A673 (cell line): ENCODE data around the gene SPATA6L.

Source experiments
- CTCF ChIP-seq: fragments of 300-800, 200-600 bp; sonication (generic); conservative IDR thresholded peaks from 2 replicates; pipeline ENCODE4 v1.5.1; 2017; ENCODE audit warnings: low read depth, mild to moderate bottlenecking, antibody characterized with exemption, low read length, moderate library complexity, mixed read lengths
- EZH2 ChIP-seq: fragments of 200-600 bp; sonication (generic); IDR thresholded peaks from 2 replicates; pipeline ENCODE4 v1.6.1; 2017; ENCODE audit warnings: borderline replicate concordance, low read depth, mild to moderate bottlenecking, mixed read lengths, antibody characterized with exemption, low read length; ENCODE audit not compliant: poor library complexity, severe bottlenecking

DNA sequence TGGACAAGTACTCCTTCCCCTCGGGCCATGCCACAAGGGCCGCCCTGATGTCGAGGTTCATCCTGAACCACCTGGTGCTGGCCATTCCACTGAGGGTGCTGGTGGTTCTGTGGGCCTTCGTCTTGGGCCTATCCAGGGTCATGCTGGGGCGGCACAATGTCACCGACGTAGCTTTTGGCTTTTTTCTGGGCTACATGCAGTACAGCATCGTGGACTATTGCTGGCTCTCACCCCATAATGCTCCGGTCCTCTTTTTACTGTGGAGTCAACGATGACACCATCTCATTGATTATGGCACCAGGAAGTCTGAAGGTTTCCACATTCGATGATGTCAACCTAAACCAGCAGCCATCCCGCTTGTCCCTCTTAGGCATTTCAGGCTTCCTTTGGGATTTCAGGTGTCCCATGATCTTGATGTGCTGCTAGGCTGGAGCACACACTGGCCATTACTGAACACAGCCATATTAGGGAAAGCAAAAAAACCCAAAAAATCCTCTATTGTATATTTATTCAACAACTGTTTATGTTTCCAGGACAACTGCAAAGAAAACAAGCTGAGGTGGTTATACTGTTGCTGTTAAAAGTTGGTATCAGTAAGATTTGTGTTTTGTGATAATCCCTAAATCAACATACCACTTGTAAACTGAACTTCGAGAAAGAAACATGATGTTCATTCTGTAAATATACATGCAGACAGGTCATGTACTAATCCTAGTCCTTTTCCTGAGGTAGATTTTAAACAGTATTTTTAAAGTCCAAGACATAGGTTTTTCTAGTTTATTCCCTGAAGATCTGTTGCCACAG, 3.1 kb downstream of the SPATA6L start:
- TF ChIP-seq CTCF, result no peak
- TF ChIP-seq EZH2, result no peak
